K562 (cell line): ENCODE data around the gene RNLS. TPM values are rescaled to one million over a fixed set of nuclear protein-coding genes. Genes with fewer than 3 reads are reported as not detected.

Experiments
- ATAC-seq: fragments of 200-7000 bp; cut with Tn5 transposase; 3 replicates; pipeline ENCODE4 v1.9.1; 2020; ENCODE audit warnings: moderate library complexity
- BruUV-seq: library from RNA; stranded (reverse); fragments of 400-500 nt; replicated peaks from 2 replicates; lab custom pipeline; 2021; lab: Mats Ljungman, UMichigan
- CTCF ChIA-PET: fragments of 300-600 bp; formaldehyde crosslinking; extraction: SDS; loops from one replicate; lab custom pipeline; 2021; ENCODE audit warnings: low intra/inter-chr PET ratio; lab: Yijun Ruan, JAX
- POLR2A ChIA-PET: fragments of 300-600, 350-650 bp; sonication (Branson Sonifier 250); formaldehyde crosslinking; extraction: SDS; loops from one replicate; lab custom pipeline; 2021; ENCODE audit warnings: antibody characterized with exemption, inconsistent platforms; lab: Yijun Ruan, JAX
- DNase-seq, 4 experiments: peaks; one replicate each; pipeline versions ENCODE4 v3.0.0 to v3.0.0-alpha.2; 2011 to 2018; ENCODE audit warnings: low spot score in 3 of 4, mixed read lengths in 3 of 4; ENCODE audit errors: extremely low read depth in 1 of 4
- FAIRE-seq: peaks from 2 replicates; lab custom pipeline; 2011; peaks lifted over from hg19 to GRCh38; lab: Jason Lieb, UNC
- H2AFZ ChIP-seq: 2 replicates; pipeline ENCODE4 v1.6.0; 2011; ENCODE audit warnings: low read depth, low read length, control low read depth, inconsistent platforms
- H3K27ac ChIP-seq: fragments of 200-600 bp; 3 replicates; pipeline ENCODE4 v1.8.0; 2011; ENCODE audit warnings: low read depth, mild to moderate bottlenecking, control low read depth, inconsistent platforms, low read length, moderate library complexity, mixed read lengths; ENCODE audit errors: extremely low read depth
- H3K27me3 ChIP-seq, 2 experiments: fragments of 300-600 bp in 1 of 2; 2 replicates in 1 of 2; 3 replicates in 1 of 2; pipeline versions ENCODE4 v1.6.0 to v1.8.0; 2011; ENCODE audit warnings: inconsistent platforms in 2 of 2, low read length in 2 of 2, mild to moderate bottlenecking in 1 of 2, mixed read lengths in 1 of 2, moderate library complexity in 1 of 2; ENCODE audit not compliant: control insufficient read depth in 2 of 2, insufficient read depth in 2 of 2
- H3K36me3 ChIP-seq: fragments of 300-600 bp; 3 replicates; pipeline ENCODE4 v1.8.0; 2011; ENCODE audit warnings: mild to moderate bottlenecking, low read length, inconsistent platforms; ENCODE audit not compliant: control insufficient read depth, insufficient read depth
- H3K4me1 ChIP-seq, 2 experiments: fragments of 200-600 bp in 1 of 2; replicated peaks in 1 of 2; 2 replicates in 1 of 2; 3 replicates in 1 of 2; pipeline versions ENCODE4 v1.5.1 to v1.8.0; 2011; ENCODE audit warnings: inconsistent platforms in 2 of 2, low read length in 2 of 2, mild to moderate bottlenecking in 1 of 2, mixed read lengths in 1 of 2, moderate library complexity in 1 of 2; ENCODE audit not compliant: control insufficient read depth in 2 of 2, insufficient read depth in 2 of 2
- H3K4me2 ChIP-seq: 2 replicates; pipeline ENCODE4 v1.6.1; 2011; ENCODE audit warnings: low read length, control low read depth, inconsistent platforms, mixed read lengths; ENCODE audit not compliant: insufficient read depth
- H3K4me3 ChIP-seq: fragments of 200-600 bp; sonication (generic), shearing (Covaris generic); 2 replicates; pipeline ENCODE4 v1.5.1; 2016; ENCODE audit warnings: control low read depth, inconsistent platforms
- H3K79me2 ChIP-seq: fragments of 200-600 bp; 3 replicates; pipeline ENCODE4 v1.8.0; 2011; ENCODE audit warnings: low read length, inconsistent platforms; ENCODE audit not compliant: control insufficient read depth, insufficient read depth
- H3K9ac ChIP-seq, 2 experiments: 2 replicates each; pipeline versions ENCODE4 v1.6.0 to v1.6.1; 2011; ENCODE audit warnings: low read depth in 2 of 2, low read length in 2 of 2, control low read depth in 1 of 2, inconsistent platforms in 1 of 2, mild to moderate bottlenecking in 1 of 2, mixed read lengths in 1 of 2; ENCODE audit not compliant: insufficient read depth in 1 of 2
- H3K9me1 ChIP-seq: one replicate; pipeline ENCODE4 v1.6.0; 2011; ENCODE audit warnings: inconsistent platforms, mild to moderate bottlenecking, low read length, moderate library complexity; ENCODE audit not compliant: control insufficient read depth, insufficient read depth
- H3K9me3 ChIP-seq: replicated peaks from 2 replicates; pipeline ENCODE4 v1.5.1; 2011; ENCODE audit warnings: low read depth, low read length, inconsistent platforms; ENCODE audit not compliant: control insufficient read depth, insufficient read depth
- H4K20me1 ChIP-seq: replicated peaks from 2 replicates; pipeline ENCODE4 v1.6.1; 2011; ENCODE audit warnings: low read length, inconsistent platforms, mixed read lengths; ENCODE audit not compliant: control insufficient read depth, insufficient read depth
- BMI1 ChIP-seq: fragments of 150-350 bp; IDR thresholded peaks from 2 replicates; pipeline ENCODE4 v1.6.1; 2014; ENCODE audit warnings: low read length
- HOXB6 ChIP-seq: fragments of 250-450 bp; sonication (Bioruptor Pico); IDR thresholded peaks from 2 replicates; pipeline ENCODE4 v1.5.1; 2022; ENCODE audit warnings: mild to moderate bottlenecking, borderline replicate concordance
- ILF3 ChIP-seq: fragments of 450-650 bp; IDR thresholded peaks from 2 replicates; pipeline ENCODE4 v1.6.1; 2018; ENCODE audit warnings: antibody characterized with exemption, mild to moderate bottlenecking, moderate library complexity, borderline replicate concordance
- NEUROD1 ChIP-seq: fragments of 150-350 bp; IDR thresholded peaks from 2 replicates; pipeline ENCODE4 v1.6.1; 2014; ENCODE audit warnings: borderline replicate concordance, low read length, low read depth; ENCODE audit not compliant: partially characterized antibody
- RUNX1 ChIP-seq: sonication (generic); IDR thresholded peaks from 2 replicates; pipeline ENCODE4 v1.6.1; 2016; ENCODE audit warnings: antibody characterized with exemption, low read depth
- SREBF1 ChIP-seq: fragments of 150-350 bp; IDR thresholded peaks from 2 replicates; pipeline ENCODE4 v1.6.1; 2014; ENCODE audit warnings: antibody characterized with exemption, low read depth, low read length, borderline replicate concordance
- STAT5B ChIP-seq: fragments of 250-450 bp; sonication (Bioruptor Pico); IDR thresholded peaks from 2 replicates; pipeline ENCODE4 v1.8.0; 2021; ENCODE audit warnings: mild to moderate bottlenecking, inconsistent platforms
- ZBTB17 ChIP-seq: fragments of 450-650 bp; formaldehyde crosslinking; IDR thresholded peaks from 2 replicates; pipeline ENCODE4 v1.4.0; 2020; ENCODE audit warnings: mild to moderate bottlenecking
- WGBS: fragments of 100-300 bp; shearing (Covaris generic); methylation state at CpG from one replicate; pipeline ENCODE4 v1.1.6; 2016; ENCODE audit warnings: low coverage, mixed read lengths; ENCODE audit not compliant: insufficient coverage; ENCODE audit errors: missing lambda C conversion rate; 5-methylcytosine and 5-hydroxymethylcytosine counted together
- in situ Hi-C: fragments of 300-500 bp; cut with MboI; formaldehyde crosslinking; loops from 4 replicates; pipeline ENCODE4 v1.15.0; 2018; ENCODE audit warnings: inconsistent platforms, mixed read lengths
- intact Hi-C: fragments of 100-400 bp; cut with micrococcal nuclease; formaldehyde crosslinking; loops from 2 replicates; pipeline ENCODE4 v1.14.2; 2022
- polyA plus RNA-seq, 8 experiments: library from polyadenylated mRNA; depleted of rRNA in 4 of 8; stranded (reverse) in 5 of 8; unstranded in 3 of 8; fragments of >200 nt; fragmentation: Nextera tagmentation in 2 of 8; fragmentation: Illumina TruSeq in 1 of 8; extraction: Ambion mirVana in 2 of 8; extraction: Trizol in 1 of 8; gene quantifications; 2 replicates each; pipeline versions ENCODE4 v1.2.1 to v1.2.3, GENCODE V29; 2011 to 2014; ENCODE audit warnings: inconsistent platforms in 1 of 8, missing spikeins in 1 of 8
- total RNA-seq, 7 experiments: library from RNA; depleted of rRNA in 6 of 7; stranded (reverse); fragments of >200 nt in 6 of 7; fragmentation: Illumina TruSeq in 2 of 7; extraction: Trizol in 2 of 7; gene quantifications; 2 replicates each; pipeline versions ENCODE4 v1.2.1 to v1.2.3, GENCODE V29; 2011 to 2021; ENCODE audit warnings: low replicate concordance in 1 of 7
- TF ChIP-seq, protein P1 (sequence below): fragments of 250-450 bp; sonication (Bioruptor Pico); IDR thresholded peaks from 2 replicates; pipeline ENCODE4 v1.5.0; 2020; ENCODE audit warnings: mild to moderate bottlenecking, borderline replicate concordance
- TF ChIP-seq, protein P2 (sequence below): sonication (generic); formaldehyde crosslinking; IDR thresholded peaks from 2 replicates; pipeline ENCODE4 v1.8.0; 2022; ENCODE audit warnings: missing genetic modification reagents, mild to moderate bottlenecking, borderline replicate concordance
- TF ChIP-seq, protein P3 (sequence below): IDR thresholded peaks from 2 replicates; pipeline ENCODE4 v1.6.1; 2012; ENCODE audit warnings: low read depth, low read length, improper control_type of control experiment, borderline replicate concordance
- TF ChIP-seq, protein P4 (sequence below): fragments of 250-450 bp; sonication (Bioruptor Pico); IDR thresholded peaks from 2 replicates; pipeline ENCODE4 v1.4.0; 2020; ENCODE audit warnings: mild to moderate bottlenecking, moderate library complexity

Gene RNLS
- total and polyA plus RNA-seq, 9 of the 15 experiments (the other 6 are each of a cell fraction or from before 2014, with no cell fraction given), result 0.14 to 0.72 (median 0.41) TPM; not detected in 3

DNA sequence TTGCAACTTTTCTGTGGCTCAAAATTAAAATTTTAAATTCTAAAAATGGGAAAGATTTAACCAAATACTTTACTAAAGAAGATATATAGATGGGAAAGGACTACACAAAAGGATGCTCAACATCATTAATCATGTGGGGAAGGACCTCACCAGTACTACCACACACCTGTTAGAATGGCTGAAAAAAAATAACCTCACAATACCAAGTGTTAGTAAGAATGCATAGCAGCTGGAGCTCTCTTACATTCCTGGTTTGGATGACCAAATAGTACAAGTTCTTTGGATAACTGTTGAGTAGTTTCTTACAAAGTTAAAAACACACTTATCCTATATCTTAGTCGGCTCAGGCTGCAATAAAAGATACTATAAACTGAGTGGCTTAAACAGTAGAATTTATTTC lies 37.3 kb upstream of the RNLS start (continued):
- TF ChIP-seq ZBTB17 (CRISPR knock-in tag) (no peak), NEUROD1 (no peak), ILF3 (no peak)
- TF ChIP-seq, protein P1, sequence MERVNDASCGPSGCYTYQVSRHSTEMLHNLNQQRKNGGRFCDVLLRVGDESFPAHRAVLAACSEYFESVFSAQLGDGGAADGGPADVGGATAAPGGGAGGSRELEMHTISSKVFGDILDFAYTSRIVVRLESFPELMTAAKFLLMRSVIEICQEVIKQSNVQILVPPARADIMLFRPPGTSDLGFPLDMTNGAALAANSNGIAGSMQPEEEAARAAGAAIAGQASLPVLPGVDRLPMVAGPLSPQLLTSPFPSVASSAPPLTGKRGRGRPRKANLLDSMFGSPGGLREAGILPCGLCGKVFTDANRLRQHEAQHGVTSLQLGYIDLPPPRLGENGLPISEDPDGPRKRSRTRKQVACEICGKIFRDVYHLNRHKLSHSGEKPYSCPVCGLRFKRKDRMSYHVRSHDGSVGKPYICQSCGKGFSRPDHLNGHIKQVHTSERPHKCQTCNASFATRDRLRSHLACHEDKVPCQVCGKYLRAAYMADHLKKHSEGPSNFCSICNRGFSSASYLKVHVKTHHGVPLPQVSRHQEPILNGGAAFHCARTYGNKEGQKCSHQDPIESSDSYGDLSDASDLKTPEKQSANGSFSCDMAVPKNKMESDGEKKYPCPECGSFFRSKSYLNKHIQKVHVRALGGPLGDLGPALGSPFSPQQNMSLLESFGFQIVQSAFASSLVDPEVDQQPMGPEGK (CRISPR knock-in tag), result no peak
- TF ChIP-seq, protein P2, sequence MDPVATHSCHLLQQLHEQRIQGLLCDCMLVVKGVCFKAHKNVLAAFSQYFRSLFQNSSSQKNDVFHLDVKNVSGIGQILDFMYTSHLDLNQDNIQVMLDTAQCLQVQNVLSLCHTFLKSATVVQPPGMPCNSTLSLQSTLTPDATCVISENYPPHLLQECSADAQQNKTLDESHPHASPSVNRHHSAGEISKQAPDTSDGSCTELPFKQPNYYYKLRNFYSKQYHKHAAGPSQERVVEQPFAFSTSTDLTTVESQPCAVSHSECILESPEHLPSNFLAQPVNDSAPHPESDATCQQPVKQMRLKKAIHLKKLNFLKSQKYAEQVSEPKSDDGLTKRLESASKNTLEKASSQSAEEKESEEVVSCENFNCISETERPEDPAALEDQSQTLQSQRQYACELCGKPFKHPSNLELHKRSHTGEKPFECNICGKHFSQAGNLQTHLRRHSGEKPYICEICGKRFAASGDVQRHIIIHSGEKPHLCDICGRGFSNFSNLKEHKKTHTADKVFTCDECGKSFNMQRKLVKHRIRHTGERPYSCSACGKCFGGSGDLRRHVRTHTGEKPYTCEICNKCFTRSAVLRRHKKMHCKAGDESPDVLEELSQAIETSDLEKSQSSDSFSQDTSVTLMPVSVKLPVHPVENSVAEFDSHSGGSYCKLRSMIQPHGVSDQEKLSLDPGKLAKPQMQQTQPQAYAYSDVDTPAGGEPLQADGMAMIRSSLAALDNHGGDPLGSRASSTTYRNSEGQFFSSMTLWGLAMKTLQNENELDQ, result no peak

DNA sequence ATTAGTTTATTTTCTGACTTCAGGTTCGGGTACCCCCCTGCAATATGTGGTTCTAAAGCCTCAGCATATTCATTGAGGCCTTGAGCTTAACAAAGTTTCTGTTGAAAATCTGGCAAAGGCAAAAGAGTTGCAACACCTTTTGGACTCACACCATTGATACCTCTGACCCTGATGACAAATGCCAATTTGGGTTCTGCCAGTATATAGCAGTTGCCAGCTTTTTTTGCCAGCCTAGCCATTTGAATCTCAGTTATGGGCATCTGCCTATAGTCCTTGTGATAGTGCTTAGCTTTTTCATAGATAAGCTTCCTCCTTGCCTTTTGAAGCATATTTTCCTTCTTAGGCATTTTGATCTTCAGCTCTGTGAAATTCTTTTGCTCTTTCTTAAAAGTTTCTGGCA lies 35.4 kb upstream of the RNLS start:
- WGBS, result 0% methylated on average over 1 of the region's 1 CpG
- Histone ChIP-seq H3K9me1 (no peaks in the 10 kb centered on the region), H3K4me2 (no peak overlapping the region), H3K36me3 (no peaks in the 10 kb centered on the region), H3K4me3 (no peak overlapping the region), H4K20me1 (no peaks in the 10 kb centered on the region), H3K9ac (no peak overlapping the region), H3K27me3 (no peaks in the 10 kb centered on the region), H3K9me3 (no peaks in the 10 kb centered on the region), H3K4me1 (no peaks in the 10 kb centered on the region), H3K79me2 (no peaks in the 10 kb centered on the region), H2AFZ (no peak overlapping the region), H3K27ac (no peak overlapping the region)
- BruUV-seq, result no TSS peak
- CTCF ChIA-PET, result no interaction called here
- ATAC-seq (no peak), DNase-seq (no peak), FAIRE-seq (no peak)
- POLR2A ChIA-PET, result no interaction called here
- in situ Hi-C loops (no loop called here), intact Hi-C loops (no loop called here)
- TF ChIP-seq, protein P3, sequence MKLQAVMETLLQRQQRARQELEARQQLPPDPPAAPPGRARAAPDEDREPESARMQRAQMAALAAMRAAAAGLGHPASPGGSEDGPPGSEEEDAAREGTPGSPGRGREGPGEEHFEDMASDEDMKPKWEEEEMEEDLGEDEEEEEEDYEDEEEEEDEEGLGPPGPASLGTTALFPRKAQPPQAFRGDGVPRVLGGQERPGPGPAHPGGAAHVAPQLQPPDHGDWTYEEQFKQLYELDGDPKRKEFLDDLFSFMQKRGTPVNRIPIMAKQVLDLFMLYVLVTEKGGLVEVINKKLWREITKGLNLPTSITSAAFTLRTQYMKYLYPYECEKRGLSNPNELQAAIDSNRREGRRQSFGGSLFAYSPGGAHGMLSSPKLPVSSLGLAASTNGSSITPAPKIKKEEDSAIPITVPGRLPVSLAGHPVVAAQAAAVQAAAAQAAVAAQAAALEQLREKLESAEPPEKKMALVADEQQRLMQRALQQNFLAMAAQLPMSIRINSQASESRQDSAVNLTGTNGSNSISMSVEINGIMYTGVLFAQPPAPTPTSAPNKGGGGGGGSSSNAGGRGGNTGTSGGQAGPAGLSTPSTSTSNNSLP, result no peak
- TF ChIP-seq, protein P4, sequence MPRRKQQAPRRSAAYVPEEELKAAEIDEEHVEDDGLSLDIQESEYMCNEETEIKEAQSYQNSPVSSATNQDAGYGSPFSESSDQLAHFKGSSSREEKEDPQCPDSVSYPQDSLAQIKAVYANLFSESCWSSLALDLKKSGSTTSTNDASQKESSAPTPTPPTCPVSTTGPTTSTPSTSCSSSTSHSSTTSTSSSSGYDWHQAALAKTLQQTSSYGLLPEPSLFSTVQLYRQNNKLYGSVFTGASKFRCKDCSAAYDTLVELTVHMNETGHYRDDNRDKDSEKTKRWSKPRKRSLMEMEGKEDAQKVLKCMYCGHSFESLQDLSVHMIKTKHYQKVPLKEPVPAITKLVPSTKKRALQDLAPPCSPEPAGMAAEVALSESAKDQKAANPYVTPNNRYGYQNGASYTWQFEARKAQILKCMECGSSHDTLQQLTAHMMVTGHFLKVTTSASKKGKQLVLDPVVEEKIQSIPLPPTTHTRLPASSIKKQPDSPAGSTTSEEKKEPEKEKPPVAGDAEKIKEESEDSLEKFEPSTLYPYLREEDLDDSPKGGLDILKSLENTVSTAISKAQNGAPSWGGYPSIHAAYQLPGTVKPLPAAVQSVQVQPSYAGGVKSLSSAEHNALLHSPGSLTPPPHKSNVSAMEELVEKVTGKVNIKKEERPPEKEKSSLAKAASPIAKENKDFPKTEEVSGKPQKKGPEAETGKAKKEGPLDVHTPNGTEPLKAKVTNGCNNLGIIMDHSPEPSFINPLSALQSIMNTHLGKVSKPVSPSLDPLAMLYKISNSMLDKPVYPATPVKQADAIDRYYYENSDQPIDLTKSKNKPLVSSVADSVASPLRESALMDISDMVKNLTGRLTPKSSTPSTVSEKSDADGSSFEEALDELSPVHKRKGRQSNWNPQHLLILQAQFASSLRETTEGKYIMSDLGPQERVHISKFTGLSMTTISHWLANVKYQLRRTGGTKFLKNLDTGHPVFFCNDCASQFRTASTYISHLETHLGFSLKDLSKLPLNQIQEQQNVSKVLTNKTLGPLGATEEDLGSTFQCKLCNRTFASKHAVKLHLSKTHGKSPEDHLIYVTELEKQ (CRISPR knock-in tag), result no peak
- TF ChIP-seq RUNX1 (no peak), STAT5B (no peak), BMI1 (no peak), HOXB6 (CRISPR knock-in tag) (no peak), SREBF1 (no peak)
